Skin of body (tissue), 1 donor: ENCODE measurements around the gene MSL3B.
"Not testable (repeated sequence)": the region's sequence is repeated elsewhere in the genome, so short reads cannot be mapped to it uniquely, and the experiment has no call there.

Experiments
- DNase-seq: peaks from one replicate; lab custom pipeline; 2025; lab: John Stamatoyannopoulos, UW

The MSL3B gene

DNA sequence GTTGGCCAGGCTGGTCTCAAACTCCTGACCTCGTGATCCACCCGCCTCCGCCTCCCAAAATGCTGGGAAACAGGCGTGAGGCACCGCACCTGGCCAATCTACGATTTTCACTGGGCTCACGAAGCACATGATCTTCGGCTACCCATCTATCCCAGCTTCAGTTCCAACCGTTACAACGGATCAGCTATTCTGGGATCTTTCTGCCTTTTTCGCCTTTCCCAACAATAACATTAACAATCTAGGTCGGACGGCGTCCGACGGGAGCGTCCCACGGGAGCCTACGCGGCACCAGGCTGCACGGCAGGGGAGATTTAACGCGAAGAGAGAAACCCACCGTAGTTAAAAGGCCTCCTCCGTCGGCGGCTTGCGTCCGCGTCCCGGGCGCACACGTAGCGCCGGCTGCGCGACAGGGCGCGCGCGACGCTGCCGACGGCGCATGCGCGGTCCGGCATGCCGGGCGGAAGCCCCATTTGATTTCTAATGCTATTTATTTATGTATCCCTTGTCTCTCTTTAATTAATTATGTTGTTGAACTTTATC is at the start of gene MSL3B:
Gene MSL3B, minus strand, starts transcription at position 394 of the 540 bp plus-strand sequence.
- DNase-seq = no peak

DNA sequence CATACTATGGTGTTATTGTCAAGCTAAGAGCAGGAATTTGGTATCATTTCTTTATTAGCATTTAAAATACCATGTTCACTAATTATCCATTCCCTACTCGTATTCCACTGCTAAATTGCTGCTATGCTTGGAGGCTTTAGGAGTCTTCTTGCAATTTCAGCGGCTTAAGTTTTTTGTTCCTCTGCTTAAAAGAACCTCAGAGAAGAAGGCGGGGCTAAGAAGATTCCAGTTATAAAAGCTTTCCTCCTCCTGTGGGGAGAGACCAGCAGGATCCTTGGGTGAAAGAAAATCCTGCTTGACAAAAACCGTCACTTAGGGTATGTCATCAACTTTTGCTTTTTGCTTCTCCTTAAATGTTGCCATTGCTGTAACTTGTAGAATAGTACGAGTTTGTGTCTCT is 48.9 kb upstream of the MSL3B start, which contains the start of gene TRPM8:
Gene TRPM8, plus strand, starts transcription at position 258 of the 400 bp plus-strand sequence. CDS start 9,165 bp downstream, outside the sequence.
- no peak for DNase-seq

DNA sequence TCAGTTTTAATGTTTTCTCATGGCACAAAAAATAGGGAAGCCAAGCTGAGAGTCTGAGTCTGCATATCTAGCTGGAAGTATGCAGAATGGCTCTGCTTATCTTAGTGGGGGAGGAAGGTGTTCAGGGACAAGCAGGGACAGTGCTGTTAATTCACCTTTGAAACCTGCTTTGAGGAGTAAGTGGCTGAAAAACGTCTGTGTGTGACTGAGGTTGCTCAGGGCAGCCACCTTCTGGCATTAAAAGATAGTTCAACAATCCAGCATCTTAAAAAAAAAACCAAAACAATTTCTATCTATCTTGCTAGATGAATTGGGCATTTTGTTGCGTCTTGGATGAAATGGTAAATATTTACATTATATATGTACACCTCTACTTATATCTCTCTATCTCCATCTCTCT is 46.9 kb upstream of the MSL3B start:
- no peak for DNase-seq

DNA sequence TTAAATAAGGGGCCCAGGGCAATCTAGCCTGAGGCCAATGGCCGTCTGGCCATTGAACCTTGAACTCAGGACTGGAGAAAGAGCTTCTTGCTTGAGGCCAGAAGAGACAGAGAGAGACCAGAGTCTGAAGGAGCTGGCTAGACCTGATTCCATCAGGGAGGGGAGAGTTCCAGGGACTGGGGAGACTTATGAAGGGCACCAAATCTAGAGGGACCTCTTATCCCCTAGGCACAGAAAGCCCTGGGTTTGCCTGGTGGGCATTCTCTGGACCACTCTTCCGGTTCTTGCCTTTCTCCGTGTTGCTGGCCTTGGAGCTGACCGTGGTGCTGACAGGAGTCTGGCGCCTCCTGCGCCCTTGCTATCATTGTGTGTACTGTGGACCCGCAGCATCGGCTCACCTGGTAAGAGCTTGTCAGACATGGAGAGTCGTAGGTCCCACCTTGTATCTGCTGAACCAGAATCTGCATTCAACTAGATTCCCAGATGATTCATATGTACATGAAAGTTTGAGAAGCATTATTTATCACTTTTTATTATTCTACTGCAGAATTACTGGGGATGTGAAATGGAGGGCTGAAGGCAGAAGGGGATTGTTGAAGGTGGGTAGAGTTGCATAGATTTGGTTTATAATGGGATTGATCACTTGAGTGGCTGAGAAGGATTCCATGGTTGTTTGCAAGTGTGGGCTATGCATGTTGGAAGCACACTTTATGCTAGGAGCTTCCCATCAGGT is 44.7 kb upstream of the MSL3B start:
- no peak for DNase-seq

DNA sequence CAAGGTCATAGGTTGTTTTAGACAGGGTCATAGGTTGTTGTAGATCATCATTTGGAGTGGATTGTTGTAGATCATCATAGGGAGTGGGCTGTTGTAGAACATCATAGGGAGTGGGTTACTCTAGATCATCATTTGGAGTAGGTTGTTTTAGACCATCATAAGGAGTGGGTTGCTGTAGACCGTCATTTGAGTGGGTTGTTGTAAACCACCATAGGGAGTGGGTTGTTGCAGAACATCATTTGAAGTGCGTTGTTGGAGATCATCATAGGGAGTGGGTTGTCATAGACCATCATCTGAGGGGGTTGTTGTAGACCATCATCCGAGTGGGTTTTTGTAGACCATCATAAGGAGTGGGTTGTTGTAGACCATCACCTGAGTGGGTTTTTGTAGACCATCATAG is 39.4 kb upstream of the MSL3B start:
- DNase-seq = no peak

DNA sequence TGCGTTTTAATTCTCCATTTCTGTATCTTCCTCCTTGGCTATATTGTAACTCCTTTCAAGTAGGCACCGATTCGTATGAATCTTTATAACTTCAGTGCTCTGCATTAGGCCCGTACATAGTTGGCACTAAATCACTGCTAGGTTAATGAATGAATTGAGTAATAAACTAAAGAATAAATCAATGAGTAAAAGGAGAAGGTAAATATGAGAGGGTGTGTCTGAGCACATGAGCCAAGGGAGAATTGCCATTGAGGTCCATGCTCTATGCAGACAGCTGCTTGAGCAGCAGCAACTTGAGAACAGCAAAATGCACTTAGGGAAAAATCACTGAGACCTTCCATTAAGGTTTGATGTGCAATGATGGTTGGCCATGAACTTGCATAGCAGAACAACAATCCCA is 37.8 kb upstream of the MSL3B start:
- no peak for DNase-seq

DNA sequence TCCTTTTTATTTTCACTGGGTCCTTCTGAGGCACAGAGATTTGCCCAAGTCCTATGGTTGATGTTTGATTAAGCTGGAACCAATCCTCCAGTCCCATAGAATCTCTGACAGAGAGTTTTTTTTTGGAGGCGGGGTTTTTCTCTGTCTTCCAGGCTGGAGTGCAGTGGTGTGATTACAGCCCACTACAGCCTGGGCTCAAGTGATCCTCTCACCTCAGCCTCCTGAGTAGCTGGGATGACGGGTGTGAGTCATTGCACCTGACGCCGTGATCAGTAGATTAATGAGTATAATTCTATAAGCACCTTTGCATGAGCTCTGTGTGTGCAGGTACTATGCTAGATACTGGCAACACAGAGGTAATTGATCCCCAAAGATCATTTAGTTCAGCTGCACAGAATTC is 33.7 kb upstream of the MSL3B start:
- DNase-seq = no peak

DNA sequence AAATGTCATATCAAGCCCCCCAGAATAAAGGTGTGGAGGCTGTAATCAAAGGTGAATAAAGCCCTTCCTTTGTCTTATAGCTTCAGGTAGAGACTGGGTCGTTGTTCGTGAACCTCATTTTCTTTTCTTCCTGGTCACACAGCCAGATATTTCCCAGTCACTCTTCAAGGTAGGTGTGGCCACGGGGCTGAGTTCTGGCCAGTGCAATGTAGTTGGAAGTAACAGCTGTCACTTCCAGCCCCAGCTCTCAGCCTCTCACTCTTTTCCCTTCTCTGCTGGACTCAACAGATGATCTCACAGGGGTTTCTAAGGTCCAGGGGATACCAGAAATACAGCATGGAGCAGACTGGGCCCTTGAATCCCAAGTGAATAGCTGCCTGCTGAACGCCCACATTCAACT is 33.2 kb upstream of the MSL3B start:
- no peak for DNase-seq

DNA sequence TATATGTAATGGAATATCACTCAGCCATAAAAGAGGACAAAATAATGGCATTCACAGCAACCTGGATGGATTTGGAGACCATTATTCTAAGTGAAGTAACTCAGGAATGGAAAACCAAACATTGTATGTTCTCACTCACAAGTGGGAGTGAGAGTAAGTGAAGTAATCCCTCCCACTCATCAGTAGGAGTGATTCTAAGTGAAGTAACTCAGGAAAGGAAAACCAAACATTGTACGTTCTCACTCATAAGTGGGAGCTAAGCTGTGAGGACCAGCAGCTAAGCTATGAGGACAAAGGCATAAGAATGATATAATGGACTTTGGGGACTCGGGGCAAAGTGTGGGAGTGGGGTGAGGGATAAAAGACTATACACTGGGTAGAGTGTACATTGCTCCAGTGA is 28.1 kb upstream of the MSL3B start:
- DNase-seq = not testable (repeated sequence)

DNA sequence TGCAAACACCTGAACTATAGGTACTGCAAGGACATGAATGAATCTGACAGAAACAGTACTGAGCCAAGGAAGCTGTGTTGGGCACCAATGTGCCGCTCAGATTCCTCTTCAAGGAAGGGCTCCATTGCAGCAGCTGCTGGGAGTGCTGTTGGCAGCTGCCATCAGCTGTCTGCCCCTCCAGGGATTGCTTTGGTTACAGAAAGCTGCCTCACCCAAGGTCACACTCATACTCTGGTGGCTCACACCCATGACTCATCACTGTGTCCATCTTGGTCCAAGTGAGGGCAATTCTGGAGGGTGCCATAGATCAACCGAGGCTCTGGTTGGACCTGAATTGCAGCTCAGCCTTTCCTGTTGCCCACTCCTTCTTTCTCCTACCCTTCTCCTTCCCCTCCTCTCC is 24.6 kb upstream of the MSL3B start:
- no peak for DNase-seq

DNA sequence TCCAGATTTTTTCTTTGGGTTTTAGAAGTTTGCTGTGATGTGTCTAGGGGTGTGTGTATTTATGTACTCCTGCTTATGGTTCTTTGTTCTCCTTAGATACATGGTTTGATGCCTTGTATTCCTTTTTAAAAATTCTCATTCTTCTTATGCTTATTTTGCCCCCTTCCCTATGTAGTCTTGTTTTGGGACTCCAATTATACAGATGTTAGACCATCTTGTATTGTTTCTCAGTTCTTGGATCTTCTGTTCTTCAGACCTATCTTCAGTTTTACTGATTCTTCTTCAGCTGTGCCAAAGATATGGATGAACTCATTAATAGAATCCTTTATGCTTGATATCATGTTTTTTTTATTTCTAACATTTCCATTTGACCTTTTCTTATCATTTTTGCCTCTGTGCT is 14.2 kb upstream of the MSL3B start:
- no peak for DNase-seq

DNA sequence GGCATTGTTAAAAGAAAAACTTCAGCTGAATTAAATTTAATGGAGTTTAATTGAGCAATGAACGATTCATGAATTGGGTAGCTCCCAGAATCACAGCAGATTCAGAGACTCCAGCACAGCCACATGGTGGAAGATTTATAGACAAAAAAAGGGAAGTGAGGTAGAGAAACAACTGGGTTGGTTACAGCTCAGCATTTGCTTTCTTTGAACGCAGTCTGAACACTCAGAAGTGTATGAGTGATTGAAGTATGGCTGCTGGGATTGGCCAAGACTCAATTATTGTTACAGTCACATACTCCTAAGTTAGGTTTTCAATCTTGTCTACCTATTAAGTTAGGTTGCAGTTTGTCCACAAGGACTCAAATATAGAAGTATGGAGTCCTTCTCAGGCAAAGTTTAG is 3.9 kb upstream of the MSL3B start:
- not testable (repeated sequence) for DNase-seq

DNA sequence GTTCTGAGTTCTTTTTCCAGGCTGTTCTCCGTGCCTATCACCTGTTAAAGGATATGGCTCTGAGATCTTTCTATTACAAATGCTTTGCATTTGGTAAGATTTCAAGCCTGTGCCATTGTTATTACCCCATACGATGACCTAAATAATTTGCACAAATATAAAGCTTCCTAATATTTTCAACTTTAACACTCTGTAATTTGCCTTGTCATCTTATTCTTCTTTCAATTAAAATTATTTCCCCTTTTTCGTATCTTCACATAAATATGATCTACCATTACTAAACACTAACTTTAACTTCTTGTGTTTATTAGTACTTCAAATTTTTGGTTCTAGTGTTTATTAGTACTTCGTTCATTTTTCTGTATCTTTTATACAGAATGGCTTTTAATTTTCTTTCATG is 3.2 kb upstream of the MSL3B start:
- no peak for DNase-seq

DNA sequence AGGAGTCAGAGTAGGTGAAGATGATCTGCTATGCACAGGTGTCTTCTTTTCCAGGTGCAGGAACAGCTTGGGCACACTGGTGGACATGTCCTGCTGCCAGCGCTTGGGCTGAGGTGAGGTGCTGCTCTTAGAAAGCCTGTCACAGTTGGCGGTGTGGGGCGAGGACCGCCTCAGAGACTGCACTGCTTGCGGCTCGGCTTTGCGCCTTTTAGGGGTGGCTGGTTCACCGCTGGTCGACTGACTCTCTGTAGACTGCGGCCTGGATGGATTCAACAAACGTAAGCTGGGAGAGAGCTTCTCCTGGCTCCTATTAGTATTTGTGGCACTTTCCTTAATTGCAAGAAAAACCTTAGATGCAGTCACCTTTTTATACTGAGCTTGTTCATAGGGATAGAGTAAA is 1.7 kb downstream of the MSL3B start:
- no peak for DNase-seq

DNA sequence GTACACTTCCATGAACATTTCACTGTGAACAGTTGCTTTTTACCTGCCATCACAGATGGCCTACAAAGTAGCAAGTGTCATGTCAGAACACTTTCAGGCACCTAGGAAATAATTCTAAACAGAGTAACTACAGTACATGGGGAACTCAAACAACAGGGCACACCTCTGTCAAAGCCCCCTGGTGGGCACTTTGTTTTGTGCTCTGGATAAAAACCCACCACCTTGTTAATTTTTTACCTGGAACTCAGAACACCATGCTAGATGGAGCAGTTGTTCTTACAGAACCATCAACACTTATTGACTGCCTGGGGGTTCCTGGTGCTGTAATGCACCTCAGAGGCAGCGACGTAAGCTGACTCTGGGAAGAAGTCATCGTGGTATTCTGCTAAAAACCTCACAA is 2.3 kb downstream of the MSL3B start:
- no peak for DNase-seq

DNA sequence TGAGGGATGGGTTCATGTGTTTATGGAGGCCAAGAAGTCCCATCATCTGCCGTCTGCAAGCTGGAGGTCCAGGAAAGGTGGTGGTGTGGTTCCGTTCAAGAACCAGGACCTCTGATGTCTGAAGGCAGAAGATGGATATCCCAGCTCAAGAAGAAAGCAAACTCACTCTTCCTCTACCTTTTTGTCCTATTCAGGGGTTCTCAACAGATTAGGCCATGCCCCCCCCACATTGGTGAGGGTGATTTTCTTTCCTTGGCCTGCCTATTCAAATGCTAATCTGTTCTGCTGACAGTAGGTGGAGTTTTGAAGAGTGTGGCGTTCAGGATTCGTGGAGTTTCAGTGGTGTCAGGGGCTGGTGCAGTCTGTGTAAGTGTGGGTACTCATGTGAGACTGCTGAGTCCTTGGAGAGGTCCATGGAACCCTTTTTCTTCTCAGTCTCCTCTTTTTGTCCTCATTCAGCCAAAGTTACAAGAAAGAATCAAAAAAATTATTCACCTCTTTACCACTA is 5.9 kb downstream of the MSL3B start:
- no peak for DNase-seq

DNA sequence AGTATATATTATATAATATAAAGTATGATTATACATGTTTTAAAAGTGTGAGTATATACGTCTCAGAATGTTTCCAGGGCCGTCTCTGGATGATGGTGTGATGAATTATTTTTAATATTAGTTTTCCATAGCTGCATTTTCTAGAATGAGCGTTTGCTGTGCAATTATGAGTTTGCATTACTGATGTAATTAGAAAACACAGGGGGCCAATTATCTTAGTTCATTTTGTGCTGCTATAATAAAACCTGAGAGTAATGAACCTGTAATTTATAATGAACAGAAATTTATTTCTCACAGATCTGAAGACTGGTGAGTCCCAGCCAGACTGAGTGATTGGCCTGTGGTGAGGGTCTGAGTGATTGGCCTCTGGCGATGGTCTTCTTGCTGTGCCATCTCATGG is 9.9 kb downstream of the MSL3B start:
- no peak for DNase-seq

DNA sequence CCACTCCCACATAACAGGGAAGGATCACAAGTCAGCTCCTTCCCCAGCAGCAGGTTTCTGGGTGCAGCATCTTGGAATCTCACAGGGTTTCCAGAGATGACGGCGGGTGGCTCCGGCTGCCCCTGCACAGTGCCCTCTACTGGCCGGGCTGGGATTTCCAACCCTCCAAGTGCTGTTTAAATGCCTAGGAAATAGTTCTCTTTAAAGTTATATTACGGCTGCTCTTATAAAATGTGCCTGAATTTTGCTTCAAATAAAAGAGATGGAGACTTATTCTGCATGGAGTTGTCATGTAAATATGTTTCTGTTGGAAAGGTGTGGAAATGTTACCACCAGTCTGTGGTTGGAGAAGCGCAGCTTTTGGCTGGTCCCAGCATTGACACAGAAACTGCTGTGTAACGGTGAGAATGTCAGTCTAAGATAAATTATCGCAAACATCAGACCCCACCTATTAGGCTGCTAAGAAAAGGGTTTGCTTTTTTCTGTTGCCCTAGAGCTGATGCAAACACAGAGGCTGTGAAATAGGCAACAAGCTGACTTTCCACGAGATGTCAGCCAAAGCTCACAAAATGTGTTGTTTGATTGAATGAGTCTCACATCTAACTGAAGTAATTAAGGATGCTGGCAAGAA is 10.6 kb downstream of the MSL3B start:
- DNase-seq = no peak

DNA sequence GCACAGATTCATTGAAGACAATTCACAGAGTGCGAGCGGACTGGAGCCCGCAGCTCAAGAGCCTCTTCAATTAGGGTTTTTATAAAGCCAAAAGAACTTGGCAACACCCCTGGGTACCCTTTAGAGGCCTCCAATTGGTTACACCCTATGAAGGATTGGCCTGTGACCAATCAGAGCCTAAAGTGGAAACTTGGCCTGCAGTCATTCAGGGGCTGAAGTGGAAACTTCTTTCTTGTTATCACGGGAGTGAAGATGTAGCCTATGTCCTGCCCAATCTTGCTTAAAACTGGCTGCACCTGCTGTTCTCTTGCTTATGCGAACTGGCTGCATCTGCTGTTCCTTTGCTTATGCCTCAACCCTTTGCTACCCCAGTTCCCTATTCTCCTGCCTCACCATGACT is 12.0 kb downstream of the MSL3B start:
- no peak for DNase-seq

DNA sequence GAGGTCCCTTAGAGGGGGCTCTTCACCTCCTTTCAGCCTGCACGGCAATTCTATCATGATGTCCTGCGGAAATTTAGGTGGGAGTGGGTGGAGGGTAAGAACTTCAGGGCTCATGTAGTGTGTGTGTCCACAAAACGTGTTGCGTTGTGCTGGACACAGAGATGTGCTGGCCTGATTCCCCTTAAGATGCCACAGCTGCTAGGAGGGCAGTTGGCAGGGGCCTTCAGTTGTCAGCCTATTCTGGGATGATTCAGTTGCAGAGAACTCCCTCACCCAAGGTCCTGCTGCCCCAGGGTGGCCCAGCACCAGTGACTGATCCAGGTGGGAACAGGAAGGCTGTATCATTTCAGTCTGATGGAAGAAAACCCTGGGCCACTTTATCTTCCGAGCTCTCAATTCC is 12.8 kb downstream of the MSL3B start:
- no peak for DNase-seq

DNA sequence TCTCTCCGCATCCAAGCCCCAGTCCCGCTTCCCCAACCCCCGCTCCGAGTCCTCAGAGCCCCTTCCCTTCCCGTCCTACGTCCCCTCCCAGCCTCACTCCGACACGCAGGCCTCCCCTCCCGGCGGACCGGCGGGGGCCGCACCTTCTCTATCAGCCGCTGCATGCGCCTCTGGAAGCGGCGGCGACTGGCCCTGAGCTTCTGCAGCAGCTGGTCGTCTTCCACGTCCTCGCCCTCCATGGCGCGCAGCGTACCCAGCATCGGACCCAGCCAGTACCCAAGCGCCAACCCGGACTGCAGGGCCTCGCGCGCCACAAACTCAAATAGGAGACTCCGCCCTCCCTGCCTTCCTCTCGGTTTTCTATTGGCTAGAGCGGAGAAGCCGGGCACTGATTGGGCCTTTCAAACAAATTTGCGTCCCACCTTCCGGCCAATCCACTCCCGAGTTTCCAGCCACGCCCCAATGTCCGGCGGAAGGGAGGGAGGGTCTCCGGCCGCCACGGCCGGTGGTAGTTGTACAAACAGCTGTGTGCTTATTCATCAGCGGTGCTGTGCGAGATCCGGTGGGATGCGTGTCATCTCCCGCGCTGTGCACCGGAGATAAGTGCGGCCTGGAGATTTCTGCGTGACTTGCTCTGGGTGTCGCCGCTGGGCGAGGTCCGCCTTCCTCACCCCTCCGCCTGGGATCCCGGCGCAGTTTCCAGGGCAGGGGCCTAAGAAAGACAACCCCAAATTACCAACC is 13.8 kb downstream of the MSL3B start, which contains the start of gene HJURP:
Gene HJURP, minus strand, starts transcription at position 295 of the 741 bp plus-strand sequence. Its CDS starts 35 bp downstream, at position 260.
- DNase-seq = peak; percentile 90

DNA sequence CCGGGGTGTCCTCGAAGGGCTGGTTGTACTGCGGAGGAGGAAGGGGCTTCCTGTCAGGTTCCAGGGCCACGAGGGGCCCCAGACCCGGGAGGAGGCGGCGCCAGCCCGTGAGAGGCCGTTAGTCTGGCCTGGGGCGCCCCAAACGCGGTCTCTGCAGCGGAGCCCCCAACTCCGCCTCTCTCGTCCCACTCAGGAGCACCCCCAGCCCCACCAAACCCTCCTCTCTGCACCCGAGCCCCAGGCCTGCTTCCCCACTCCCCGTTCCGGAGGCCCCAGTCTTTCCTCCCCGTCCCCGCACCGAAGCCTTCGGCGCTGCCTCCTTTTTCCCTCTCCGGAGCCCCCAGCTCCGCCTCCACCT is 14.3 kb downstream of the MSL3B start:
- DNase-seq = no peak
